ENCODE measurements around the gene SLC39A11. TPM values are rescaled to one million over a fixed set of nuclear protein-coding genes. Genes with fewer than 3 reads are reported as not detected.

SLC39A11 gene
- total RNA-seq, 2 experiments from 2014 or later = 9.7 to 12.2 TPM

GRCh38 chr17:72926171-72926570, 166.3 kb downstream of the SLC39A11 start:
- Histone ChIP-seq H3K4me1 (ENCODE audit: insufficient read depth, low read length) (peaks cover 1% of the 10 kb centered on the region), H3K4me3 (ENCODE audit: low read length) (no peak overlapping the region), H3K27ac (ENCODE audit: low read depth in 1 of 2, low read length in 2 of 2) (no peak overlapping the region), H3K36me3 (ENCODE audit: insufficient read depth, low read length) (peaks cover 2% of the 10 kb centered on the region), H3K9me3 (ENCODE audit: control insufficient read depth in 1 of 2, insufficient read depth in 1 of 2, low read length in 2 of 2) (no peaks in the 10 kb centered on the region), H3K27me3 (ENCODE audit: control insufficient read depth in 1 of 2, insufficient read depth in 2 of 2, low read length in 2 of 2) (no peaks in the 10 kb centered on the region)
- Mint-ChIP-seq H3K27me3 (no peaks in the 10 kb centered on the region), H3K4me3 (no peak overlapping the region), H3K27ac (no peak overlapping the region), H3K9me3 (no peaks in the 10 kb centered on the region), H3K4me1 (ENCODE audit: low read depth) (peaks cover 10% of the 10 kb centered on the region), H3K36me3 (ENCODE audit: low read depth) (peaks cover 17% of the 10 kb centered on the region)
- CTCF ChIA-PET = no interaction called here
- ATAC-seq (ENCODE audit: poor library complexity) = no peak
- intact Hi-C loops (cut with DNase I, micrococcal nuclease) = no loop called here
- no peak for TF ChIP-seq CTCF (IDR thresholded peaks at IDR 0.05)
- DNase-seq = no peak
- POLR2A ChIA-PET = no interaction called here

- H3K36me3 ChIP-seq (ENCODE audit: insufficient read depth, low read length) = peaks cover 2% of the 10 kb centered on the region
- CTCF ChIA-PET = no interaction called here
Measured at GRCh38 chr17:72924196-72924595, 168.3 kb downstream of the SLC39A11 start.

GRCh38 chr17:72922219-72922618, 170.3 kb downstream of the SLC39A11 start:
- no peak overlapping the region for H3K27ac Mint-ChIP-seq

More at GRCh38 chr17:72924196-72924595, 168.3 kb downstream of the SLC39A11 start:
- no peak overlapping the region for H3K27ac Mint-ChIP-seq
- no peak overlapping the region for H3K27ac ChIP-seq (ENCODE audit: low read depth in 1 of 2, low read length in 2 of 2)
- ATAC-seq (ENCODE audit: poor library complexity) (no peak), DNase-seq (no peak)
- POLR2A ChIA-PET = no interaction called here
- H3K27me3 Mint-ChIP-seq = no peaks in the 10 kb centered on the region
- H3K9me3 Mint-ChIP-seq = no peaks in the 10 kb centered on the region
- H3K36me3 Mint-ChIP-seq (ENCODE audit: low read depth) = peaks cover 17% of the 10 kb centered on the region
- no peak overlapping the region for H3K4me3 Mint-ChIP-seq
- H3K4me1 Mint-ChIP-seq (ENCODE audit: low read depth) = peaks cover 4% of the 10 kb centered on the region
- no peaks in the 10 kb centered on the region for H3K27me3 ChIP-seq (ENCODE audit: control insufficient read depth in 1 of 2, insufficient read depth in 2 of 2, low read length in 2 of 2)
- TF ChIP-seq CTCF (IDR thresholded peaks at IDR 0.05) = no peak
- intact Hi-C loops (cut with DNase I, micrococcal nuclease) = no loop called here
- H3K9me3 ChIP-seq (ENCODE audit: control insufficient read depth in 1 of 2, insufficient read depth in 1 of 2, low read length in 2 of 2) = no peaks in the 10 kb centered on the region
- no peaks in the 10 kb centered on the region for H3K4me1 ChIP-seq (ENCODE audit: insufficient read depth, low read length)
- H3K4me3 ChIP-seq (ENCODE audit: low read length) = no peak overlapping the region

More at GRCh38 chr17:72922219-72922618, 170.3 kb downstream of the SLC39A11 start:
- Histone ChIP-seq H3K4me1 (ENCODE audit: insufficient read depth, low read length) (no peaks in the 10 kb centered on the region), H3K36me3 (ENCODE audit: insufficient read depth, low read length) (no peaks in the 10 kb centered on the region), H3K4me3 (ENCODE audit: low read length) (no peak overlapping the region), H3K9me3 (ENCODE audit: control insufficient read depth in 1 of 2, insufficient read depth in 1 of 2, low read length in 2 of 2) (no peaks in the 10 kb centered on the region), H3K27me3 (ENCODE audit: control insufficient read depth in 1 of 2, insufficient read depth in 2 of 2, low read length in 2 of 2) (no peaks in the 10 kb centered on the region), H3K27ac (ENCODE audit: low read depth in 1 of 2, low read length in 2 of 2) (no peak overlapping the region)
- H3K27me3 Mint-ChIP-seq = no peaks in the 10 kb centered on the region
- peaks cover 4% of the 10 kb centered on the region for H3K4me1 Mint-ChIP-seq (ENCODE audit: low read depth)
- ATAC-seq (ENCODE audit: poor library complexity) = no peak
- peaks cover 17% of the 10 kb centered on the region for H3K36me3 Mint-ChIP-seq (ENCODE audit: low read depth)
- no peak overlapping the region for H3K4me3 Mint-ChIP-seq
- intact Hi-C loops (cut with DNase I, micrococcal nuclease) = no loop called here
- TF ChIP-seq CTCF (IDR thresholded peaks at IDR 0.05) = no peak
- no peaks in the 10 kb centered on the region for H3K9me3 Mint-ChIP-seq
- POLR2A ChIA-PET = no interaction called here
- DNase-seq = no peak
- CTCF ChIA-PET = no interaction called here
